HepG2 (cell line): ENCODE results near the gene MED15. TPM values are rescaled to one million over a fixed set of nuclear protein-coding genes. Genes with fewer than 3 reads are reported as not detected.

Experiments
- BATF2 ChIP-seq: sonication (generic); formaldehyde crosslinking; IDR thresholded peaks from 2 replicates; pipeline ENCODE4 v1.8.0; 2022; ENCODE audit warnings: mild to moderate bottlenecking, missing genetic modification reagents, moderate library complexity
- CEBPG ChIP-seq: IDR thresholded peaks from 2 replicates; pipeline ENCODE4 v1.6.1; 2016
- CREBL2 ChIP-seq: sonication (generic); formaldehyde crosslinking; IDR thresholded peaks from 2 replicates; pipeline ENCODE4 v1.8.1; 2023; ENCODE audit warnings: missing genetic modification reagents, mild to moderate bottlenecking, borderline replicate concordance
- CTCF ChIP-seq: sonication (generic); formaldehyde crosslinking; IDR thresholded peaks from 2 replicates; pipeline ENCODE4 v1.5.0; 2020; ENCODE audit warnings: mild to moderate bottlenecking, missing genetic modification reagents, moderate library complexity
- ETV5 ChIP-seq: IDR thresholded peaks from 2 replicates; pipeline ENCODE4 v1.6.1; 2018; ENCODE audit warnings: missing biosample characterization, missing genetic modification reagents, inconsistent platforms, borderline replicate concordance
- HNF1B ChIP-seq: sonication (generic); formaldehyde crosslinking; IDR thresholded peaks from 2 replicates; pipeline ENCODE4 v1.5.1; 2020; ENCODE audit warnings: mild to moderate bottlenecking, moderate library complexity, missing genetic modification reagents
- HOXA3 ChIP-seq: sonication (generic); formaldehyde crosslinking; IDR thresholded peaks from 2 replicates; pipeline ENCODE4 v1.5.0; 2020; ENCODE audit warnings: missing genetic modification reagents
- KDM6A ChIP-seq: IDR thresholded peaks from 2 replicates; pipeline ENCODE4 v1.6.1; 2016; ENCODE audit warnings: low read depth
- KLF13 ChIP-seq: sonication (generic); formaldehyde crosslinking; IDR thresholded peaks from 2 replicates; pipeline ENCODE4 v1.4.0; 2020; ENCODE audit warnings: mild to moderate bottlenecking, missing genetic modification reagents
- KLF16 ChIP-seq, 2 experiments: sonication (generic) in 1 of 2; formaldehyde crosslinking in 1 of 2; IDR thresholded peaks; 2 replicates each; pipeline versions ENCODE4 v1.6.1 to v1.8.0; 2016 to 2023; ENCODE audit warnings: missing genetic modification reagents in 2 of 2, missing compliant biosample characterization in 1 of 2
- KMT2B ChIP-seq: IDR thresholded peaks from 2 replicates; pipeline ENCODE4 v1.6.1; 2016; ENCODE audit warnings: missing genetic modification reagents, missing compliant biosample characterization
- NKX3-1 ChIP-seq: sonication (generic); formaldehyde crosslinking; IDR thresholded peaks from 2 replicates; pipeline ENCODE4 v1.5.0; 2020; ENCODE audit warnings: missing genetic modification reagents
- PLRG1 ChIP-seq: fragments of 450-650 bp; conservative IDR thresholded peaks from 2 replicates; pipeline ENCODE4 v1.6.1; 2016
- RAD21 ChIP-seq: fragments of 450-650 bp; formaldehyde crosslinking; IDR thresholded peaks from 2 replicates; pipeline ENCODE4 v1.5.0; 2020; ENCODE audit warnings: mild to moderate bottlenecking
- SUZ12 ChIP-seq: fragments of 150-350 bp; IDR thresholded peaks from 2 replicates; pipeline ENCODE4 v1.6.1; 2014; ENCODE audit warnings: low read depth, low read length
- TBX2 ChIP-seq: sonication (generic); formaldehyde crosslinking; IDR thresholded peaks from 2 replicates; pipeline ENCODE4 v1.5.0; 2020; ENCODE audit warnings: missing genetic modification reagents, mild to moderate bottlenecking, borderline replicate concordance
- THRA ChIP-seq: sonication (generic); formaldehyde crosslinking; IDR thresholded peaks from 2 replicates; pipeline ENCODE4 v1.4.0; 2020; ENCODE audit warnings: missing genetic modification reagents, borderline replicate concordance
- ZBTB3 ChIP-seq: sonication (generic); formaldehyde crosslinking; IDR thresholded peaks from 2 replicates; pipeline ENCODE4 v1.4.0; 2020; ENCODE audit warnings: low read depth, mild to moderate bottlenecking, moderate library complexity, missing genetic modification reagents, borderline replicate concordance
- ZEB1 ChIP-seq: IDR thresholded peaks from 2 replicates; pipeline ENCODE4 v1.6.1; 2012; ENCODE audit warnings: mild to moderate bottlenecking, low read depth, inconsistent platforms; ENCODE audit not compliant: insufficient replicate concordance
- ZNF256 ChIP-seq: sonication (generic); formaldehyde crosslinking; conservative IDR thresholded peaks from 2 replicates; pipeline ENCODE4 v1.4.0; 2020; ENCODE audit warnings: missing genetic modification reagents
- ZNF296 ChIP-seq: sonication (generic); formaldehyde crosslinking; conservative IDR thresholded peaks from 2 replicates; pipeline ENCODE4 v1.5.0; 2020; ENCODE audit warnings: mild to moderate bottlenecking, missing genetic modification reagents
- ZNF432 ChIP-seq: sonication (generic); formaldehyde crosslinking; IDR thresholded peaks from 2 replicates; pipeline ENCODE4 v1.5.0; 2020; ENCODE audit warnings: missing genetic modification reagents, mild to moderate bottlenecking, borderline replicate concordance
- ZNF552 ChIP-seq: sonication (generic); formaldehyde crosslinking; IDR thresholded peaks from 2 replicates; pipeline ENCODE4 v1.9.0; 2022; ENCODE audit warnings: missing genetic modification reagents, mild to moderate bottlenecking, borderline replicate concordance
- ZNF557 ChIP-seq: sonication (generic); formaldehyde crosslinking; IDR thresholded peaks from 2 replicates; pipeline ENCODE4 v1.4.0; 2020; ENCODE audit warnings: missing genetic modification reagents
- ZNF564 ChIP-seq: sonication (generic); formaldehyde crosslinking; IDR thresholded peaks from 2 replicates; pipeline ENCODE4 v1.8.1; 2023; ENCODE audit warnings: mild to moderate bottlenecking, missing genetic modification reagents
- polyA plus RNA-seq, 8 experiments: library from polyadenylated mRNA; depleted of rRNA in 3 of 8; stranded (reverse) in 7 of 8; unstranded in 1 of 8; fragments of >200 nt; fragmentation: Illumina TruSeq in 4 of 8; extraction: Trizol in 4 of 8; gene quantifications; 2 replicates each; pipeline versions ENCODE4 v1.2.1 to v1.2.3, GENCODE V29; 2011 to 2016; ENCODE audit warnings: low read depth in 4 of 8, missing spikeins in 1 of 8, mixed read lengths in 1 of 8; ENCODE audit not compliant: insufficient read depth in 1 of 8
- total RNA-seq, 5 experiments: library from RNA; depleted of rRNA; stranded (reverse); fragments of >200 nt; fragmentation: Illumina TruSeq; extraction: Trizol; gene quantifications; 2 replicates each; pipeline ENCODE4 v1.2.3, GENCODE V29; 2016; ENCODE audit warnings: low read depth in 1 of 5

The MED15 gene
- total and polyA plus RNA-seq, 2 of the 13 experiments (the other 11 are each of a cell fraction or from before 2014, with no cell fraction given) = 14.3 to 27.0 TPM

GRCh38 chr22:20606041-20606783 is 98.8 kb downstream of the MED15 start (continued):
- TF ChIP-seq KLF16 (CRISPR knock-in tag; IDR thresholded peaks at IDR 0.05) (0 out of 4 replicates have a peak, but pooled peaks of 1 of the 2 experiments have one; percentile 44), HOXA3 (CRISPR knock-in tag) (0 out of 2 replicates have a peak, but pooled peaks have one; percentile 21), RAD21 (peak; percentile 91), ZNF432 (no peak), CEBPG (CRISPR knock-in tag) (peak; percentile 84), KMT2B (CRISPR knock-in tag) (no peak), THRA (CRISPR knock-in tag) (0 out of 2 replicates have a peak, but pooled peaks have one; percentile 23), HNF1B (no peak), PLRG1 (no peak), ZNF564 (CRISPR knock-in tag) (no peak), BATF2 (CRISPR knock-in tag) (no peak), ZNF256 (CRISPR knock-in tag) (no peak), ZEB1 (peak; percentile 78), ZBTB3 (CRISPR knock-in tag) (no peak), SUZ12 (no peak), ZNF296 (CRISPR knock-in tag) (no peak), ZNF552 (CRISPR knock-in tag) (no peak), KDM6A (no peak), CTCF (CRISPR knock-in tag) (peak; percentile 95), ETV5 (peak; percentile 29; the same call in 1 of the 2 replicates), NKX3-1 (no peak), TBX2 (0 out of 2 replicates have a peak, but pooled peaks have one; percentile 27), CREBL2 (CRISPR knock-in tag) (no peak), ZNF557 (no peak), KLF13 (no peak)
